SIG-M5 treated with dmso at 0.1 percent for 504 hours (cell line): ENCODE data around the gene ARHGAP24.

ENCODE experiments used
- DNase-seq: peaks from one replicate; lab custom pipeline; 2025; ENCODE audit not compliant: unreplicated experiment; lab: John Stamatoyannopoulos, UW

ARHGAP24 gene

GRCh38 chr4:86050496-86050895, 575.5 kb downstream of the ARHGAP24 start:
- DNase-seq = no peak
